Measurements from ENCODE around the gene TRUB2. TPM values are rescaled to one million over a fixed set of nuclear protein-coding genes. Genes with fewer than 3 reads are reported as not detected.
A peak's percentile ranks its signal among the peaks of the same experiment; 100 is the strongest.

TRUB2 gene
- total RNA-seq, 4 donors from 2014 or later: 7.2 to 18.3 (median 9.2) TPM

- Histone ChIP-seq H3K27ac (no peak overlapping the region), H3K27me3 (no peaks in the 10 kb centered on the region), H3K4me1 (peaks cover 0 to 8% (median 5%) of the 10 kb centered on the region in 4 donors), H3K9me3 (no peaks in the 10 kb centered on the region), H3K36me3 (peaks cover 0 to 42% (median 0%) of the 10 kb centered on the region in 3 donors), H3K4me3 (no peak overlapping the region)
- 90 to 94% methylated on average over 2 of the region's 2 CpGs for WGBS, 2 donors
- TF ChIP-seq POLR2A (IDR thresholded peaks at IDR 0.05) (no peak), CTCF (IDR thresholded peaks at IDR 0.05) (no peak), EP300 (IDR thresholded peaks at IDR 0.05) (no peak)
- no peak for DNase-seq (ENCODE audit: low spot score in 2 of 2)
These were observed 13.7 kb upstream of the TRUB2 start for GRCh38 chr9:128335914-128336313.

- Histone ChIP-seq H3K4me3 (no peak overlapping the region), H3K36me3 (peaks cover 0 to 50% (median 0%) of the 10 kb centered on the region in 3 donors), H3K4me1 (peaks cover 0 to 5% (median 4%) of the 10 kb centered on the region in 4 donors), H3K9me3 (no peaks in the 10 kb centered on the region), H3K27me3 (no peaks in the 10 kb centered on the region), H3K27ac (no peak overlapping the region)
- TF ChIP-seq EP300 (IDR thresholded peaks at IDR 0.05): no peak
- no peak for DNase-seq (ENCODE audit: low spot score in 2 of 2)
- 73 to 76% methylated on average over 7 of the region's 7 CpGs for WGBS, 2 donors
These were observed 12.9 kb upstream of the TRUB2 start for GRCh38 chr9:128335161-128335560.

GRCh38 chr9:128333451-128333869, 11.2 kb upstream of the TRUB2 start:
- no peak overlapping the region for H3K27ac ChIP-seq
- H3K4me1 ChIP-seq: no peaks in the 10 kb centered on the region
- H3K36me3 ChIP-seq: peaks cover 0 to 64% (median 0%) of the 10 kb centered on the region in 3 donors
- H3K9me3 ChIP-seq: no peaks in the 10 kb centered on the region
- no peak overlapping the region for H3K4me3 ChIP-seq
- 81 to 86% methylated on average over 10 to 11 of the region's 11 CpGs for WGBS, 2 donors
- TF ChIP-seq POLR2A (IDR thresholded peaks at IDR 0.05): no peak
- no peak for TF ChIP-seq EP300 (IDR thresholded peaks at IDR 0.05)
- no peak for TF ChIP-seq CTCF (IDR thresholded peaks at IDR 0.05)
- no peak for DNase-seq (ENCODE audit: low spot score in 2 of 2)
- H3K27me3 ChIP-seq: no peaks in the 10 kb centered on the region

GRCh38 chr9:128325629-128326028, 3.4 kb upstream of the TRUB2 start:
- WGBS, 2 donors: 89 to 95% methylated on average over 13 of the region's 13 CpGs
- Histone ChIP-seq H3K9me3 (no peaks in the 10 kb centered on the region), H3K27me3 (no peaks in the 10 kb centered on the region), H3K4me1 (peaks cover 0 to 40% (median 21%) of the 10 kb centered on the region in 4 donors), H3K4me3 (no peak overlapping the region), H3K27ac (no peak overlapping the region), H3K36me3 (peaks cover 0 to 53% (median 13%) of the 10 kb centered on the region in 3 donors)
- DNase-seq (ENCODE audit: low spot score in 2 of 2): no peak
- TF ChIP-seq EP300 (IDR thresholded peaks at IDR 0.05): no peak
- no peak for TF ChIP-seq POLR2A (IDR thresholded peaks at IDR 0.05)
- TF ChIP-seq CTCF (IDR thresholded peaks at IDR 0.05): no peak

GRCh38 chr9:128324401-128324800, 2.2 kb upstream of the TRUB2 start:
- Histone ChIP-seq H3K27me3 (no peaks in the 10 kb centered on the region), H3K27ac (no peak overlapping the region), H3K9me3 (no peaks in the 10 kb centered on the region), H3K4me1 (peaks cover 0 to 41% (median 21%) of the 10 kb centered on the region in 4 donors), H3K4me3 (no peak overlapping the region), H3K36me3 (peaks cover 0 to 46% (median 13%) of the 10 kb centered on the region in 3 donors)
- no peak for DNase-seq (ENCODE audit: low spot score in 2 of 2)
- WGBS, 2 donors: 87 to 100% methylated on average over 1 of the region's 1 CpG
- no peak for TF ChIP-seq POLR2A (IDR thresholded peaks at IDR 0.05)
- TF ChIP-seq EP300 (IDR thresholded peaks at IDR 0.05): no peak

- TF ChIP-seq POLR2A (IDR thresholded peaks at IDR 0.05): no peak
- no peak for TF ChIP-seq EP300 (IDR thresholded peaks at IDR 0.05)
- TF ChIP-seq CTCF (IDR thresholded peaks at IDR 0.05): no peak
- Histone ChIP-seq H3K4me1 (peaks cover 0 to 41% (median 21%) of the 10 kb centered on the region in 4 donors), H3K27me3 (no peaks in the 10 kb centered on the region), H3K4me3 (peak overlapping the region in 3 of 4 donors; percentile 71 to 98 (median 79)), H3K27ac (no peak overlapping the region), H3K9me3 (no peaks in the 10 kb centered on the region), H3K36me3 (peaks cover 0 to 48% (median 13%) of the 10 kb centered on the region in 3 donors)
- no peak for DNase-seq (ENCODE audit: low spot score in 2 of 2)
- 85 to 87% methylated on average over 12 of the region's 12 CpGs for WGBS, 2 donors
These were observed 1.5 kb upstream of the TRUB2 start for GRCh38 chr9:128323791-128324190.
